HG03108 (cell line): ENCODE measurements around the gene GRK5.
"Not testable (repeated sequence)": the region's sequence is repeated elsewhere in the genome, so short reads cannot be mapped to it uniquely, and the experiment has no call there.

Source experiments
- ATAC-seq: cut with Tn5 transposase; IDR thresholded peaks from one replicate; pipeline ENCODE4 v1.9.1; 2021; ENCODE audit warnings: moderate library complexity; ENCODE audit not compliant: unreplicated experiment

GRK5 gene

GRCh38 chr10:119450606-119451299 lies 243.4 kb downstream of the GRK5 start:
- no peak for ATAC-seq

- no peak for ATAC-seq
Measured at GRCh38 chr10:119451300-119451896, 244.0 kb downstream of the GRK5 start.

GRCh38 chr10:119452396-119452795 lies 245.0 kb downstream of the GRK5 start:
- ATAC-seq, result no peak

DNA sequence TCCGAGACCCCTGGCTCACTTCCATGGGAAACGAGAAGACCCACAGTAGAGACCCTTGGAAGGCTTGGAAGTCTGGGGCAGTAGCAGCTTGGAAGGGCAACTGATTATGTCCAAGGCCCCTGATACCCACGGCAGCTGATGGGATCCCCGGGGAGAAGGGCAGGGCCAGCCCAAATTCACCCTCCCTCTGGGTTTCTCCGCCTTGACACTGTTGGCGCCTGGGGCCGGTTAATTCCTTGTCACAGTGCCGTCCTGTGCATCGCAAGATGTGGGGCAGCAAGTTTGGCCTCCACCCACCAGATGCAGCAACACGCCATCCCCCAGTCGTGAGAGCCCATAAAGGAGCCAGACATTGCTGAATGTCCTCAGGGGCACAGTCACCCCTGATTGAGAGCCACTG lies 245.9 kb downstream of the GRK5 start:
- ATAC-seq, result no peak

GRCh38 chr10:119454316-119454715 lies 246.9 kb downstream of the GRK5 start:
- no peak for ATAC-seq

DNA sequence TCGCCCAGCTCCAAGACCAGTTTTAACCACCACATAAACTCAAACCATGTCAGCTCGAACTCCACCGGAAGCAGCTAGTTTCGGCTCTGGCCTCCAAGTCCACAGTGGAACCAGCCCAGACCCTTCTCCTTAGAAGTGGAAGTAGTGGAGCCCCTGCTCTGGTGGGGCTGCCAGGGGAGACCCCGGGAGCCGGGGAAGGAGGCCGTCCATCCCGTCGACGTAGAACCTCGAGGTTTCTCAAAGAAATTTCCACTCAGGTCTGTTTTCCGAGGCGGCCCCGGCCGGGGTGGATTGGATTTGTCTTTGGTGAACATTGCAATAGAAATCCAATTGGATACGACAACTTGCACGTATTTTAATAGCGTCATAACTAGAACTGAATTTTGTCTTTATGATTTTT lies 247.6 kb downstream of the GRK5 start:
- no peak for ATAC-seq

DNA sequence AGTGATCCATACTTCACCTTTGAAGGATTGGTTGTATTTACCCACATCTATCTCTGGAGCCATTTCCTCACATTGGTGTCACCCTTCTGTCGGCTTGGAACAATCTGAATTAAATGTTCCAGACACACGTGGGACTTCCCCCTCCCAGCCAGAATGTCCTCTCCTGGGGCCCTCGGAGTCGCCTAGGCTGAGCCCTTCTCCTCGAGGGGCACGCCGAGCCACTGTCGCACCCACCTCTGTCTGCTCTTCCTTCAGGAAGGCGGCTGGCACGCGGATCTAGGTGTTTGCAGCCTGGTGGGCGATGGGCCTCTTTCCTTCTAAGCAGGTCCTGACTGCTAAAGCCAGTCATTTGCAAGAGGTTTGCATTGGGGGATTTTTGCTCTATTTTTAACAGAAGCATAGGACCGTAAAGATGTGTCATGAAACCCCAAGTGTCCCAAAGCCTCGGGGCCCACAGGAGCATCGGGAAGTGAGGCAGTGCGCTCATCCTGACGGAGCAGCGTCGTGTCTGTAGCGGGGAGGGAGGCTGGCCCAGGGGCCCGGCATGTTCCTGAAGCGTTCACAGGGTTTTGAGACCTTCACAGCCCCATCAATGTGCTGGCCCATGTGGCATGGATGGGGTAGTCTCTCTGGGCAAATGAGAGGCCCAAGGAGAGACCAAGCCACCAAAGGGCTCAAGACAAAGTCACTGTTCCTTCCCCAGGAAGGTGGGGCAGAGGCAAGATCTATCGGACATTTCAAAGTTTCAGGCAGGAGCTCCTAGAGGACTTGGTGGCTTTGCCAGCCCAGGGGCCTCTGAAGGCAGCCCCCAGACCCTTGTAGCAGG lies 248.5 kb downstream of the GRK5 start:
- no peak for ATAC-seq

- no peak for ATAC-seq
Measured at GRCh38 chr10:119456435-119456810, 249.1 kb downstream of the GRK5 start.

GRCh38 chr10:119457966-119458766 lies 250.8 kb downstream of the GRK5 start:
- ATAC-seq, result no peak

DNA sequence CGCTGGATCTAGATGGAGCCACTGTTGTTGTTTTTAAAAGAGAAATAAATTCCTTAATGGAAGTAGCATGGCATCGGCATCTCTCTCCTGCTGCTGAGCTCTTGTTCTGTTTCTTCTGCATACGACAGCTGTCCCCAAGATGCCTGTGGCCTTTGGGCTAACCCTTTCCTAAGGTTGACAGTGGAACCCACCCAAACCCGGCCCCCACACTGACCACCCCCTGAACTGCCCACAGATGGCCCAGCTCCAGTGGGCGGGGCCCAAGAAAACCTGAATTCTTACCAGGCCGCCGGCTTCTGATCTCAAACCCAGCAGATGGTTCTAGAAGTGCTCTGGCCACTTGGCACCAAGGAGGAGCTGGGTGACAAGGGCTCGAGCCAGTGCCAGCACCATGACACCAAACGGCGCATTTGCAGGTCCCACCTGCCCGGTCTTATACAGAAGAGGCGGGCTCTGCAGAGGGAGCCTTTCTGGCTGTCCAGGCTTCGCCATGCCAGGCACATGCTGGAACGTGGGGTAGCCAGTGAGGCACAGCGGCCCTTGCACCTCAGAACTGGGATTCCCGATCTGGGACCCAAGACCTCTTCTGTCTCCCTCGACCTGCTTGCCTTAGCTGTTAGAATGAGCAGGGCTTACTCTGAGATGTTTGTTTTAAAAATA lies 252.4 kb downstream of the GRK5 start:
- no peak for ATAC-seq

- ATAC-seq, result no peak
Measured at GRCh38 chr10:119460369-119461195, 253.2 kb downstream of the GRK5 start.

- ATAC-seq, result no peak
Measured at GRCh38 chr10:119461380-119461779, 254.0 kb downstream of the GRK5 start.

GRCh38 chr10:119461923-119462322 lies 254.6 kb downstream of the GRK5 start:
- peak; percentile 39 for ATAC-seq

DNA sequence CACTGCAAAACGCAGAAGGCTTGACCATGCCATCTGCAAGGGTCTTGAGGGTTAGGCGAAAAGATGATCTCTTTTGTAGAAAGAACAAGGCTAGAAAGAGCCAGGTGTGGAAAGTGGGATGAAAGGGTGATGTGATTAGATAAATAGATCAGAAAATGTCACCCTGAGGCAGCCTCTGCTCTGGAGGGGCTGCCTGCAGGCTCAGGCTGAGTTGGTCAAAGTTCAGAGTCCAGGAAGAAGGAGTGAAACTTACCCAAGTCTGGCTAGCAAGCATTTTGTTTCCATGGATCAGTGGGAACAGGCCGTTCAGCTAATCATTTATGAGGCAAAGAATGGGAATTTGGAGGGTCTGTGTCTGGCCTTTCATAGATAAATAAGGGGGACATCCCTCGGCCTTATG lies 255.4 kb downstream of the GRK5 start:
- no peak for ATAC-seq

DNA sequence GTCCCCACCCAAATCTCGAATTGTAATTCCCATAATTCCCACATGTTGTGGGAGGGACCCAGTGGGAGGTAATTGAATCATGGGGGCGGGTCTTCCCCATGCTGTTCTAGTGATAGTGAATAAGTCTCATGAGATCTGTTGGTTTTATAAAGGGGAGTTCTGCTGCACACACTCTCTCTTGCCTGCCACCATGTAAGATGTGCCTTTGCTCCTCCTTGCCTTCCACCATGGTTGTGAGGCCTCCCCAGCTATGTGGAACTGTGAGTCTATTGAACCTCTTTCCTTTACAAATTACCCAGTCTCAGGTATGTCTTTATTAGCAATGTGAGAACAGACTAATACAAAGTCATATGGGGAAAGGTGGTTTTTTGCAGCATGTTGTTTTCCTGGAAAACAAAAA lies 255.8 kb downstream of the GRK5 start:
- not testable (repeated sequence) for ATAC-seq

DNA sequence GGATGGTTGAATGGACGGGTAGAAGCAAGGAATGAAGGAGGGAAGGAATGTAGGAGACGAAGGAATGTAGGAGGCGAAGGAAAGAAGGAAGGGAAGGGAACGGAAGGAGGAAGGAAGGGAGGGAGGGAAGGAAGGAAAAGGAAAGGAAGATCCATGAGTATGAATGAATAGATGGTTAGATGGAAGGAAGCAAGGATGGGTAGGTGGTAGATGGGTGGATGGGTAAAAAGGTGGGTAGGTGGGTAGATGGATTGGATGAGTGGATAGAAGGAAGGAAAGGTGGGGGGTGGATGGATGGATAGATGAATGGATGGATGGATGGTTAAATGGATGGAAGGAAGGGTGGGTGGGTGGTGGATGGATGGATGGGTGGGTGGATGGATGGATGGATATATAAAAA lies 257.7 kb downstream of the GRK5 start:
- ATAC-seq, result no peak

DNA sequence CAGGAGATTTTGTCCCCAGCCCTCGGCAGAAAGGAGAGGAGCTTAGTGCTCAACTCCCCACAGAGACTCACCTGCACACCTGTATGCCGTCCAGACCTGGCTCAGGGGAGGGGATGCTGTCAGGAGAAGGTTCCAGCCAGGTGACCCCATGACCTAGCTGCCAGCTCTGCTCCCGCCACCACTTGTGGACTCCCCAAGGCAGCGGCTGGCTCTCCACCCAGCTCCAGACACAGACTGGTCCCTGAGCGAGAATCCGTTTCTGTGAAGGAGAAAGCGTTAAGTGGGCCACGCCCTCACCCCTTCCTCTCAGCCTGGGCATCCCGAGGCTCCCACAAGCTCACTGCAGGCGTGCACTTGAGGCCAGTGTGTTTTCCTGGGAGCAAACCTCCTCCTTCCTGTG lies 258.7 kb downstream of the GRK5 start:
- ATAC-seq, result no peak

DNA sequence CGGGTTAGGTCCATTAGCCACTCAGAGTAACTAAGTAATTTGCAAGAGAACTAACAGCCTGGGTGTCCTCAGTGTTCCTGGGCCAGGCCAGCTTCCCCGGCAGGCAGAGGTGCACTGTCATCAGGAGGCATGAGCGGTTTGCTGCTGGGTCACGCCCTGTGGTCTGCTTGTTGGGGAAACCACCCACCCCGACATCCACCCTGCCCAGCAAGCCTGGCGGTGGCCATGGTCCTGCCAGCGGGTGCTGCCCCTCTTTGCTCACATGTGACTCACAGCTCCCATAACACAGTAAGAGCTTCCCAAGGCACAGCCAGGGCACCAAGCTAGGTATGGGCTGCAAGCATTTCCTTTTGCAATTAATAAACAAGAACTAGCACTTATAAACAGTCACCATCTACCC lies 259.3 kb downstream of the GRK5 start:
- ATAC-seq, result peak; percentile 67

- no peak for ATAC-seq
Measured at GRCh38 chr10:119468542-119469324, 261.4 kb downstream of the GRK5 start.
